Measurements from ENCODE around the gene C10orf105. TPM values are rescaled to one million over a fixed set of nuclear protein-coding genes. Genes with fewer than 3 reads are reported as not detected.

Gene C10orf105
- total and polyA plus RNA-seq, 2 donors from 2014 or later = 0.35 TPM; not detected in 1

Other genes starting within 250 kb of the C10orf105 start
- 66.6 TPM for gene VSIR, start 53.7 kb upstream of the C10orf105 start, total RNA-seq
- gene VSIR, start 53.7 kb upstream of the C10orf105 start, polyA plus RNA-seq (ENCODE audit: insufficient read depth, low read depth, low replicate concordance) = 32.1 TPM
- gene PSAP, start 131.5 kb upstream of the C10orf105 start, total RNA-seq = 1,249 TPM
- 1,082 TPM for gene PSAP, start 131.5 kb upstream of the C10orf105 start, polyA plus RNA-seq (ENCODE audit: insufficient read depth, low read depth, low replicate concordance)
- 31.5 TPM for gene CHST3, start 244.6 kb upstream of the C10orf105 start, total RNA-seq
- 9.1 TPM for gene CHST3, start 244.6 kb upstream of the C10orf105 start, polyA plus RNA-seq (ENCODE audit: insufficient read depth, low read depth, low replicate concordance)